Cardiac septum (tissue), 1 donor: ENCODE results near the gene NEK8. TPM values are rescaled to one million over a fixed set of nuclear protein-coding genes. Genes with fewer than 3 reads are reported as not detected.

Experiments used
- DNase-seq: peaks from one replicate; pipeline ENCODE4 v3.0.0-alpha.2; 2020; ENCODE audit warnings: low spot score
- intact Hi-C: fragments of 100-400 bp; cut with DNase I; formaldehyde crosslinking; loops from one replicate; pipeline ENCODE4 v1.14.0; 2022
- long read RNA-seq: library from polyadenylated mRNA; unstranded; transcript quantifications from one replicate; pipeline ENCODE4 v2.0.0, GENCODE V29; 2021
- total RNA-seq: library from RNA; stranded (reverse); fragmentation: NEBNext Ultra II Directional; extraction: Animal tissue kit (Norgen Biotek cat#: 25700); gene quantifications from one replicate; pipeline ENCODE4 v1.2.1, GENCODE V29; 2021
- donor health status: DM: no; HTN: no; CAD: no.

The NEK8 gene
- total RNA-seq: 0.78 TPM
- long read RNA-seq, partial matches to known transcripts: 0 of 5 reads
- long read RNA-seq, other reads (novel, unspliced or antisense): 3 of 5 reads

- DNase-seq: peak; percentile 97
- intact Hi-C loops: loop anchor here (1.0 to 10.0 kb wide), 2 partner anchors 16 to 386 kb away; partner anchors contain the start of gene TRAF4
Observed at GRCh38 chr17:28728364-28729200, at the start of gene NEK8. Gene NEK8, plus strand, starts transcription at chr17:28728788. Its CDS starts 26 bp downstream, at chr17:28728814.

GRCh38 chr17:28682655-28683054 lies 45.9 kb upstream of the NEK8 start:
- no peak for DNase-seq
- intact Hi-C loops: no loop called here

GRCh38 chr17:28684963-28685362 lies 43.6 kb upstream of the NEK8 start:
- intact Hi-C loops: no loop called here
- DNase-seq: no peak

GRCh38 chr17:28685366-28685765 lies 43.2 kb upstream of the NEK8 start:
- DNase-seq: no peak
- intact Hi-C loops: no loop called here

- DNase-seq: no peak
- intact Hi-C loops: no loop called here
Observed at GRCh38 chr17:28686296-28686695, 42.3 kb upstream of the NEK8 start.

- DNase-seq: no peak
- intact Hi-C loops: no loop called here
Observed at GRCh38 chr17:28688481-28688880, 40.1 kb upstream of the NEK8 start.

GRCh38 chr17:28689011-28689410 lies 39.6 kb upstream of the NEK8 start:
- intact Hi-C loops: no loop called here

GRCh38 chr17:28693869-28694268 lies 34.7 kb upstream of the NEK8 start:
- no peak for DNase-seq
- intact Hi-C loops: no loop called here

More at GRCh38 chr17:28689011-28689410, 39.6 kb upstream of the NEK8 start:
- DNase-seq: no peak

GRCh38 chr17:28698253-28698941 lies 30.2 kb upstream of the NEK8 start:
- intact Hi-C loops: no loop called here
- DNase-seq: no peak

- DNase-seq: no peak
- intact Hi-C loops: no loop called here
Observed at GRCh38 chr17:28700278-28700677, 28.3 kb upstream of the NEK8 start.

- intact Hi-C loops: no loop called here
- no peak for DNase-seq
Observed at GRCh38 chr17:28700830-28701492, 27.6 kb upstream of the NEK8 start.

GRCh38 chr17:28702026-28702751 lies 26.4 kb upstream of the NEK8 start:
- DNase-seq: no peak
- intact Hi-C loops: no loop called here

GRCh38 chr17:28702752-28703150 lies 25.8 kb upstream of the NEK8 start:
- no peak for DNase-seq
- intact Hi-C loops: no loop called here

- intact Hi-C loops: no loop called here
- DNase-seq: no peak
Observed at GRCh38 chr17:28703552-28704218, 24.9 kb upstream of the NEK8 start.

GRCh38 chr17:28704219-28704858 lies 24.2 kb upstream of the NEK8 start:
- intact Hi-C loops: no loop called here
- no peak for DNase-seq

- no peak for DNase-seq
- intact Hi-C loops: no loop called here
Observed at GRCh38 chr17:28705074-28705659, 23.4 kb upstream of the NEK8 start.

- DNase-seq: no peak
- intact Hi-C loops: no loop called here
Observed at GRCh38 chr17:28705728-28706334, 22.8 kb upstream of the NEK8 start.
